Heart right ventricle (tissue), 16 donors: Measurements from ENCODE around the gene CFAP99. TPM values are rescaled to one million over a fixed set of nuclear protein-coding genes. Genes with fewer than 3 reads are reported as not detected.

ENCODE experiments used
- ATAC-seq, 8 donors: fragments of 200-7000 bp; cut with Tn5 transposase; one replicate each; pipeline ENCODE4 v1.9.1; 2020; ENCODE audit warnings: mild to moderate bottlenecking in 8 of 8, moderate library complexity in 8 of 8, moderate number of reproducible peaks in 1 of 8
- DNase-seq, 2 donors: peaks; one replicate each; pipeline ENCODE4 v3.0.0-alpha.2; 2020
- H3K27ac ChIP-seq, 10 donors: fragments of 200-600 bp; sonication (generic) in 2 of 10; one replicate each; pipeline versions ENCODE4 v1.5.0 to v1.8.0; 2020 to 2022; ENCODE audit warnings: mild to moderate bottlenecking in 3 of 10
- H3K27me3 ChIP-seq, 7 donors: fragments of 200-600 bp; one replicate each; pipeline ENCODE4 v1.8.0; 2021 to 2022; ENCODE audit warnings: mild to moderate bottlenecking in 2 of 7
- H3K36me3 ChIP-seq, 9 donors: fragments of 200-600 bp; sonication (generic) in 1 of 9; one replicate each; pipeline versions ENCODE4 v1.5.0 to v1.8.0; 2020 to 2022; ENCODE audit warnings: mild to moderate bottlenecking in 2 of 9
- H3K4me1 ChIP-seq, 9 donors: fragments of 200-600 bp; sonication (generic) in 1 of 9; one replicate each; pipeline versions ENCODE4 v1.5.0 to v1.8.0; 2020 to 2022; ENCODE audit warnings: mild to moderate bottlenecking in 4 of 9
- H3K4me3 ChIP-seq, 10 donors: fragments of 200-600 bp; sonication (generic) in 2 of 10; one replicate each; pipeline versions ENCODE4 v1.5.0 to v1.8.0; 2020 to 2022; ENCODE audit warnings: mild to moderate bottlenecking in 7 of 10, moderate library complexity in 2 of 10
- H3K9me3 ChIP-seq, 11 donors: fragments of 200-600 bp in 10 of 11; sonication (generic) in 2 of 11; one replicate each; pipeline versions ENCODE4 v1.5.0 to v1.8.0; 2013 to 2022; ENCODE audit warnings: mild to moderate bottlenecking in 2 of 11, control low read depth in 1 of 11, moderate library complexity in 1 of 11
- CTCF ChIP-seq, 9 donors: fragments of 200-600 bp; sonication (generic) in 2 of 9; IDR thresholded peaks; one replicate each; pipeline versions ENCODE4 v1.5.0 to v1.8.0; 2021 to 2022; ENCODE audit warnings: antibody characterized with exemption in 9 of 9, mild to moderate bottlenecking in 5 of 9, moderate library complexity in 1 of 9
- WGBS, 2 donors: extraction: QIAGEN DNeasy Blood & Tissue Kit; methylation state at CpG; one replicate each; pipeline ENCODE4 v1.1.7; 2013; ENCODE audit warnings: inconsistent platforms in 1 of 2; 5-methylcytosine and 5-hydroxymethylcytosine counted together
- intact Hi-C, 10 donors: fragments of 100-400 bp; cut with DNase I; formaldehyde crosslinking; loops; one replicate each; pipeline versions ENCODE4 v1.11.1 to v1.14.2; 2022
- polyA plus RNA-seq, 2 donors: library from polyadenylated mRNA; stranded (reverse); fragments of 200-250 nt; gene quantifications; one replicate each; pipeline ENCODE4 v1.2.3, GENCODE V29; 2013
- total RNA-seq, 10 donors: library from RNA; stranded (reverse); fragmentation: NEBNext Ultra II Directional in 3 of 10; extraction: Animal tissue kit (Norgen Biotek cat#: 25700) in 3 of 10; gene quantifications; one replicate each; pipeline versions ENCODE4 v1.2.1 to v1.2.4, GENCODE V29; 2021 to 2023
- donor health status: Arrhythmogenic right ventricular cardiomyopathy.
- donor health status: ischemic (EF 13 %, LVEDD 7.1; RV severe dilation, severe dysfunction).
- donor health status: healthy with polysubstance abuse.
- donor health status: DM: no; HTN: yes; CAD: no.
- donor health status: DM: no; HTN: no; CAD: no.
- donor health status: ischemic (EF 25% LVEDD 6.9; RV normal size, moderate dysfunction).
- donor health status: ischemic (EF 25% LVEDD 5.7; RV mildly dilated, moderate dysfunction).
- donor health status: healthy.
- donor health status: DM: yes; HTN: yes; CAD: no.
- donor health status: Ischemic cardiomyopathy.
- donor health status: ischemic (EF 35%, LVEDD 5.7; RV mildly dilated, moderate dysfunction).
- donor health status: nonischemic (EF 11% LVEDD 7.7; RV severe dilation, severe dysfunction).
- donor health status: DM: yes; HTN: yes; CAD: no.
- donor health status: PGD.
- donor health status: ischemic (EF 29% LVEDD 5.4; RV normal size, mild dysfunction).
- donor health status: nonischemic (EF 23%, LVEDD 6.1; RV moderate dilation, normal function).

Gene CFAP99
- total and polyA plus RNA-seq, 12 donors = not detected

GRCh38 chr4:2395584-2395983, 23.2 kb upstream of the CFAP99 start:
- 80 to 84% methylated on average over 9 of the region's 9 CpGs for WGBS, 2 donors

GRCh38 chr4:2396781-2397368, 21.9 kb upstream of the CFAP99 start:
- Histone ChIP-seq H3K9me3 (no peaks in the 10 kb centered on the region), H3K27ac (no peak overlapping the region), H3K4me3 (no peak overlapping the region), H3K36me3 (no peaks in the 10 kb centered on the region), H3K4me1 (peaks cover 0 to 19% (median 8%) of the 10 kb centered on the region in 9 donors), H3K27me3 (peaks cover 0 to 22% (median 0%) of the 10 kb centered on the region in 7 donors)
- ATAC-seq (no peak), DNase-seq (no peak)
- intact Hi-C loops = no loop called here
- TF ChIP-seq CTCF (IDR thresholded peaks at IDR 0.05) = no peak
- WGBS, 2 donors = 79 to 81% methylated on average over 21 of the region's 21 CpGs

More at GRCh38 chr4:2395584-2395983, 23.2 kb upstream of the CFAP99 start:
- Histone ChIP-seq H3K4me3 (no peak overlapping the region), H3K9me3 (no peaks in the 10 kb centered on the region), H3K36me3 (no peaks in the 10 kb centered on the region), H3K4me1 (peaks cover 0 to 9% (median 6%) of the 10 kb centered on the region in 9 donors), H3K27ac (no peak overlapping the region), H3K27me3 (peaks cover 0 to 22% (median 0%) of the 10 kb centered on the region in 7 donors)
- no peak for DNase-seq
- ATAC-seq = no peak
- no peak for TF ChIP-seq CTCF (IDR thresholded peaks at IDR 0.05)
- intact Hi-C loops = no loop called here

- intact Hi-C loops = no loop called here
- peaks cover 0 to 31% (median 0%) of the 10 kb centered on the region in 7 donors for H3K27me3 ChIP-seq
- H3K4me1 ChIP-seq = peaks cover 3 to 28% (median 17%) of the 10 kb centered on the region in 9 donors
- no peak overlapping the region for H3K4me3 ChIP-seq
- DNase-seq (no peak), ATAC-seq (no peak)
- no peaks in the 10 kb centered on the region for H3K36me3 ChIP-seq
- WGBS, 2 donors = 78 to 80% methylated on average over 20 of the region's 20 CpGs
- TF ChIP-seq CTCF (IDR thresholded peaks at IDR 0.05) = no peak
- H3K9me3 ChIP-seq = no peaks in the 10 kb centered on the region
- no peak overlapping the region for H3K27ac ChIP-seq
These were observed 21.0 kb upstream of the CFAP99 start for GRCh38 chr4:2397596-2398379.

- Histone ChIP-seq H3K4me3 (no peak overlapping the region), H3K9me3 (no peaks in the 10 kb centered on the region), H3K4me1 (peaks cover 3 to 25% (median 17%) of the 10 kb centered on the region in 9 donors), H3K27me3 (peaks cover 0 to 24% (median 0%) of the 10 kb centered on the region in 7 donors), H3K27ac (no peak overlapping the region), H3K36me3 (no peaks in the 10 kb centered on the region)
- intact Hi-C loops = no loop called here
- WGBS, 2 donors = 92% methylated on average over 10 of the region's 10 CpGs
- ATAC-seq (no peak), DNase-seq (no peak)
- TF ChIP-seq CTCF (IDR thresholded peaks at IDR 0.05) = no peak
These were observed 19.5 kb upstream of the CFAP99 start for GRCh38 chr4:2399216-2399615.
